OCI-LY1 (cell line): ENCODE data around the gene IGF2R.

ENCODE experiments used
- EZH2 ChIP-seq: fragments of 200-600 bp; sonication (generic), shearing (Covaris generic); IDR thresholded peaks from 2 replicates; pipeline ENCODE4 v1.8.0; 2017; ENCODE audit warnings: borderline replicate concordance, mixed run types, mild to moderate bottlenecking, antibody characterized with exemption, low read length, moderate library complexity, mixed read lengths
- TF ChIP-seq, protein P1 (sequence below): fragments of 200-600 bp; sonication (generic), shearing (Covaris generic); IDR thresholded peaks from 2 replicates; pipeline ENCODE4 v1.5.1; 2017; ENCODE audit warnings: mild to moderate bottlenecking, antibody characterized with exemption, low read length, moderate library complexity, mixed read lengths

DNA sequence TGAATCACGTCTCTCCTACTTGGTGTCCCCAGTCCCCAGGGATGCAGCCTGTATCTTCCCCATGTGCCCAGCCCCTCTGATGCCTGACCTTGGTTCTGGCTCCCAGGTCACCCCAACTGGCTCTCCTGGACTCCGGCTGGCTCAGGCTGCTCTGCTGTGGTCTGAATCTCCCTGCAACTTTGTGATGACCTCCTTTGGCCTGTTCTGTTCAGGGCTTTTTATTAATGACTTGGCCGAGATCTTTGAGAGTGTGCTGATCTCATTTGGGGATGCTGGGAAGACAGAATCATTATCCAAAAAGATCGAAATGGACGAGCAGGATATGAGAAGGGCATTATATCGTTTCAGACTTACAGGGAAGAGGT is 67.4 kb downstream of the IGF2R start:
- no peak for TF ChIP-seq EZH2
- TF ChIP-seq, protein P1, sequence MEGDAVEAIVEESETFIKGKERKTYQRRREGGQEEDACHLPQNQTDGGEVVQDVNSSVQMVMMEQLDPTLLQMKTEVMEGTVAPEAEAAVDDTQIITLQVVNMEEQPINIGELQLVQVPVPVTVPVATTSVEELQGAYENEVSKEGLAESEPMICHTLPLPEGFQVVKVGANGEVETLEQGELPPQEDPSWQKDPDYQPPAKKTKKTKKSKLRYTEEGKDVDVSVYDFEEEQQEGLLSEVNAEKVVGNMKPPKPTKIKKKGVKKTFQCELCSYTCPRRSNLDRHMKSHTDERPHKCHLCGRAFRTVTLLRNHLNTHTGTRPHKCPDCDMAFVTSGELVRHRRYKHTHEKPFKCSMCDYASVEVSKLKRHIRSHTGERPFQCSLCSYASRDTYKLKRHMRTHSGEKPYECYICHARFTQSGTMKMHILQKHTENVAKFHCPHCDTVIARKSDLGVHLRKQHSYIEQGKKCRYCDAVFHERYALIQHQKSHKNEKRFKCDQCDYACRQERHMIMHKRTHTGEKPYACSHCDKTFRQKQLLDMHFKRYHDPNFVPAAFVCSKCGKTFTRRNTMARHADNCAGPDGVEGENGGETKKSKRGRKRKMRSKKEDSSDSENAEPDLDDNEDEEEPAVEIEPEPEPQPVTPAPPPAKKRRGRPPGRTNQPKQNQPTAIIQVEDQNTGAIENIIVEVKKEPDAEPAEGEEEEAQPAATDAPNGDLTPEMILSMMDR = no peak
